Activated T-cell treated with anti-CD3 and anti-CD28 coated beads, Interleukin-2, amount 50 U/mL, for 24 hours (primary cell): ENCODE measurements around the gene CNTN4.

Experiments
- DNase-seq: peaks from one replicate; pipeline ENCODE4 v3.0.0-alpha.2; 2020
- H3K27ac Mint-ChIP-seq: 2 replicates; pipeline ENCODE4 v1.8.0; 2020; ENCODE audit warnings: mild to moderate bottlenecking, mixed read lengths
- H3K27me3 Mint-ChIP-seq: 2 replicates; pipeline ENCODE4 v1.8.0; 2020; ENCODE audit warnings: mixed read lengths
- H3K36me3 Mint-ChIP-seq: 2 replicates; pipeline ENCODE4 v1.8.0; 2020; ENCODE audit warnings: low read depth, mixed read lengths
- H3K4me1 Mint-ChIP-seq: 2 replicates; pipeline ENCODE4 v1.8.0; 2020; ENCODE audit warnings: low read depth, mixed read lengths
- H3K4me3 Mint-ChIP-seq: 2 replicates; pipeline ENCODE4 v1.8.0; 2020; ENCODE audit warnings: mild to moderate bottlenecking, moderate library complexity, mixed read lengths
- H3K9me3 Mint-ChIP-seq: 2 replicates; pipeline ENCODE4 v1.8.0; 2020; ENCODE audit warnings: mixed read lengths

CNTN4 gene

DNA sequence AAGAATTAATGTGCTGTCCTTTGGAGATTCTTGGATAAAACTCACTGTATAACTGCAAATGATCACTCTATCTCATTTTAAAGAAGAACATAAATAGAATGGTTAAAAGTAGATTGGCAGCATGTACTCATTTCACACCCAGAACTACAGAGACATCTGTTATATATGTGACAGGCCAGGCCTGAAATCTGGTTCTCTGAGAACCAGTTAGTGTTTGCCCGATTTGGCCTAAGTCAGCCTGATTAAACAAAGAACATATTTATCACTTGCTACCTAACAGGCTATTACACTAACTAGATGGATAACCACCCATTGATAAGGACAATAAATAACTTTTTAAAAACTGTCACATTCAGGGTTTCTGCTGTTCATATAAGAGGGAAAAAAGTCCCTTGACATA lies 460.1 kb downstream of the CNTN4 start:
- Mint-ChIP-seq H3K4me1 (no peaks in the 10 kb centered on the region), H3K4me3 (no peak overlapping the region), H3K27ac (no peak overlapping the region), H3K9me3 (no peaks in the 10 kb centered on the region), H3K36me3 (no peaks in the 10 kb centered on the region), H3K27me3 (no peaks in the 10 kb centered on the region)
- no peak for DNase-seq

DNA sequence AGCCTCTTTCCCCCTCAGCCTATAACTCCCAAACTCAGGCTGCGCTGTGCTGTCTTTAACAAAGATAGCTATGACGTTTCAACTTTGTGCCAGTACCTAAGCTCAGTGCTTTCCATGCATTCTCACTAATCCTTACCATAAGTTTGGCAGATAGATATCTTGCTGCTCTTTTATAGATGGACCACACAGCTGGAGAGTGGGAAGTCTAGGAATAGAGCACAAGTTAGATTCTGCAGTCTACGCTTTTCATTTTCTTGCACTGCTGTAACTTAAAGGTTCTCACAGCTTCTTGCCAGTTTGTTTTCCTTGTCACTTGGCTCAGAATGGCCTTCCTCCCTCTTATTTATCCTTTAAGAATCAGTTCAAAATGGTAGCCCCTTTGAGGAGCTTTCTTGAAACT lies 468.8 kb downstream of the CNTN4 start:
- no peaks in the 10 kb centered on the region for H3K36me3 Mint-ChIP-seq
- no peak for DNase-seq
- H3K27ac Mint-ChIP-seq = no peak overlapping the region
- H3K9me3 Mint-ChIP-seq = no peaks in the 10 kb centered on the region
- no peak overlapping the region for H3K4me3 Mint-ChIP-seq
- no peaks in the 10 kb centered on the region for H3K4me1 Mint-ChIP-seq
- H3K27me3 Mint-ChIP-seq = no peaks in the 10 kb centered on the region

DNA sequence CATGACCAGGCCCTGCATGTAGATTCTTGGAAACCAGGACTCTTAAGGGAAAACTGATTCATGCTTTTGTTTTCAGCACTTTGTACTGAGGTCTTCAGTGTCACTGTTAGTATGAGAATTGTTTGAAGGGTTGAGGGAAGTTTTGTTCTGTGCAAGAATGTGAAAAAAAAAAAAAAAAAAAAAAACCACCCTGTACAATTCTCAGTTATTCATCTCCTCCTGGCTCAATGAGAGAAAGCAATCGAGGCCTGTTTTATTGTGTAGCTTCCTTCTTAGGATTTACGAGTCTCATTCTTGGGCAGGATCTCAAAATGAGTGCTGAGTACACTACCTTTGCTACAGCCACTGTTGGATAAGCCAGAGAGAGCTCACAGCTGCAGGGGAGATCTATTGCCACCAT lies 469.5 kb downstream of the CNTN4 start:
- Mint-ChIP-seq H3K4me3 (no peak overlapping the region), H3K27me3 (no peaks in the 10 kb centered on the region)

DNA sequence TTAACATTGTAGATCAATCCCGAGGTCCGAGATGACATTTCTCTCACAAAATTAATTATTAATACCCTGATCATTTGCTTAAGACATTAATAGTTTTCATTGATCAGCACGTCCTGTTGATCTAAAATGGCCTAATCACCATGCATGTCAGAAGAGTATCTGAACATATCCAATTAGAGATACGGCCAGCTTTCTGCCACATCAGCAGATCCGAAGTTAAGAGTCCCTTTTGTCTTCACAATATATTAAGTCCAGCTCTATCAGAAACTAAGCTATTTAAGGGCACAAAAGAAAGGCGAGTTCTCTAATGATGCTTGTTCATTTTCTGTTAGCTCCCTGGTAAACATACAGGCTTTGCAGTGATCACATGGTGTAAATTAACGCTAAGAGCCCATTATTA lies 470.3 kb downstream of the CNTN4 start:
- DNase-seq = no peak
- Mint-ChIP-seq H3K27ac (no peak overlapping the region), H3K36me3 (no peaks in the 10 kb centered on the region), H3K9me3 (no peaks in the 10 kb centered on the region), H3K4me1 (no peaks in the 10 kb centered on the region), H3K27me3 (no peaks in the 10 kb centered on the region), H3K4me3 (no peak overlapping the region)

More for the DNA sequence above, 469.5 kb downstream of the CNTN4 start:
- H3K27ac Mint-ChIP-seq = no peak overlapping the region
- H3K36me3 Mint-ChIP-seq = no peaks in the 10 kb centered on the region
- no peaks in the 10 kb centered on the region for H3K4me1 Mint-ChIP-seq
- no peak for DNase-seq
- no peaks in the 10 kb centered on the region for H3K9me3 Mint-ChIP-seq

DNA sequence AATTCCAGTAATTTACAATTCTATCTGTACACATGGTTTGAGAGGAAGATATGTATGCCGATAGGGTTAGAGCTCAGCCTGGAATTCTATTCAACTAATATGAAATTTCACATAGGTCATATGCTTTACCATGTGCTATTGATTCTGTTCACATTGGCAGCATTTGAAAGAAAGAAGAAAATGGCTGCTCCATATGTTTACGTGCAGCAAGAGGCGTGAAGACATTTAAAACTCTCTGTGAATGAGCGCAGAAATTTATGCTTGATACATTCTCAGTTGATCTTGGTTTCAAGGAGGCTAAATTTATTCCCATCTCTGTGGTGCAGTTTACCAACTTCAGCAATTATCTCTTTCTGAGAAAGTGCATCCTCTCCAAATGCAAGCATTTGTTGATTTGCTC lies 478.9 kb downstream of the CNTN4 start:
- no peak overlapping the region for H3K4me3 Mint-ChIP-seq
- no peak overlapping the region for H3K27ac Mint-ChIP-seq
- no peaks in the 10 kb centered on the region for H3K27me3 Mint-ChIP-seq
- DNase-seq = no peak
- no peaks in the 10 kb centered on the region for H3K36me3 Mint-ChIP-seq
- no peaks in the 10 kb centered on the region for H3K4me1 Mint-ChIP-seq
- H3K9me3 Mint-ChIP-seq = no peaks in the 10 kb centered on the region

DNA sequence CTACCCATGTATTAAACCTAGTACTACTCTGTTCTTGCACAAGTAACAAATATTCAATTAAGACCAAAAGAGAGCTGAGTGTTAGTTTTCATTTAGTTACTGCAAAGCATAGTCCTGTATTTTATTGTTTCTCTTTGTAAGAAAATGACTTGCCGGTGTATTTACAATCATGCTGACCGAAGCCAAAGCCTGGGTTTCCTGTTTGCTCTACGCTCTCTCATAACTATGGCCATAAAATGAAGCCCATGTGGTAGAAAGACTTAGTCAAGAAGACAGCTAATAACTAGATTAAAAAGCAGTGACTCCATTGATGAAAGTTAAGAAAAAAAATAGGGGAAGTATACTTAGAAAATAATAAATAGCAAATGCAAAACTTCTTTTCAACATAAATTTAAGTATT lies 479.9 kb downstream of the CNTN4 start:
- no peak for DNase-seq
- Mint-ChIP-seq H3K9me3 (no peaks in the 10 kb centered on the region), H3K27me3 (no peaks in the 10 kb centered on the region), H3K27ac (no peak overlapping the region), H3K4me3 (no peak overlapping the region), H3K36me3 (no peaks in the 10 kb centered on the region), H3K4me1 (no peaks in the 10 kb centered on the region)

DNA sequence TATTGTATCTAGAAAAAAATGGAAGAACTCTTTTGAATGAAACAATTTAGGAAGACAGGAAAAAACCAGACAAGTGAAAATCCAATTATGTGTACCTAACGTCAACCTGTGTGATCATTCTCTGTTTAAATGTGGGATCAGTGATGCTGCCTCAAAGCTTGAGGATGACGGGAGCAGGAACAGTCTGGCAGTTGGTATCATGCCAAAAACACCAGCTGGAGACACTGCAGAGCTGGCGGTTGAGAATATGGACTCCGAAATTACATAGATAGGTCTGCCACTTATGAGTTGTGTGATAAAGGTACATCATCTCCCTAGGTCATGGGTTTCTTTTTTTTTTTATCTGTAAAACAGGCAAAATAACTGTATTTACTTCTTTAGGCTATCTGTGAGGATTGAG lies 480.5 kb downstream of the CNTN4 start:
- no peak for DNase-seq
- Mint-ChIP-seq H3K9me3 (no peaks in the 10 kb centered on the region), H3K4me3 (no peak overlapping the region), H3K4me1 (no peaks in the 10 kb centered on the region), H3K27me3 (no peaks in the 10 kb centered on the region), H3K36me3 (no peaks in the 10 kb centered on the region), H3K27ac (no peak overlapping the region)

DNA sequence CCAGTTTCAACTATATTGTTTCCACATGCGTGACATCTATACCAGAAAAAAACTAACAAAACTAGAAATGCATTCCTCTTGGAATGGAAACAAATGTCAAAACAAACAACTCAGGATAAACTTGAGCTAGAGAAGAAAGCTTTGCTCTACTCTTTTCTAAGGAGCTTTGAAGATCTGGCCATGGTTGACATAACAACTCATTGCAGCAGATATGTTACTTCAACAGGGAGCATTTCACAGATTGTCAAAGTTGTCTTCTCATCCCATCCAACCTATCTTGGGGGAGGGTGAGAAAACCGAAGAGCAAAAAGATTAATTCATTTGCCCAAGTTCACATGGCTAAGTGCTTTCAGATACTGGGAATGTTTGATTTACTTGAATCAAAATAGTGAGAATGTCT lies 484.4 kb downstream of the CNTN4 start:
- H3K4me3 Mint-ChIP-seq = no peak overlapping the region
- no peaks in the 10 kb centered on the region for H3K27me3 Mint-ChIP-seq
- DNase-seq = no peak
- no peak overlapping the region for H3K27ac Mint-ChIP-seq
- H3K4me1 Mint-ChIP-seq = no peaks in the 10 kb centered on the region
- no peaks in the 10 kb centered on the region for H3K36me3 Mint-ChIP-seq
- H3K9me3 Mint-ChIP-seq = peaks cover 4% of the 10 kb centered on the region

DNA sequence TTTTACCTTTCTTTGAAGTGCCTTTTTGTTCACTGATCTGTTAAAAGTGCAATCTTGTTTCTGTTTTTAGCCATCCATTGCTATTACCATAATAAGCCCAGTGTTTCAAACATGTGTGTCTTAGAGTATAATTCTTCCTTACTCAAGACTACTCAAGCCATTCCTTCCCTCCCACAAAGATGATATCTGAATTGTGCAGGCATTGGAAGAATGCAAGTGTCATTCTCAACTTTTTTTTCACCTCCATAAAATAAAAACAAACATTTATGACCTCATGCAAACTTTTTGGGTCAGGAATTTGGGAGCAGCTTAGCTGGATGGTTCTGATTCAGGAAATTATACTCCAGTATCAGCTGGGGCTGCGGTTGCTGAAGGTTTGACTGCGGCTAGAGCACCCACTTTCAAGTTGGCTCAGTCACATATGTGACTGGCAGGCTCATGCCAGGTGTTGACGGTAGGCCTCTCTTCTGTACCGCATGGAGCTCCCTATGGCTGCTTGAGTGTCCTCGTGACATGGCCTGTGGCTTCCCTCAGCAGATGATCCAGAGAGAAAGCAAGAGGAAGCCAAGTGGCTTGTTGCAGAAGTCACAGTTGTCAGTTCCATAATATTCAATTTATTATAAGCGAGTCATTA lies 490.8 kb downstream of the CNTN4 start:
- H3K27me3 Mint-ChIP-seq = no peaks in the 10 kb centered on the region
- no peaks in the 10 kb centered on the region for H3K36me3 Mint-ChIP-seq
- DNase-seq = no peak
- H3K9me3 Mint-ChIP-seq = peaks cover 4% of the 10 kb centered on the region
- no peak overlapping the region for H3K4me3 Mint-ChIP-seq
- no peak overlapping the region for H3K27ac Mint-ChIP-seq
- H3K4me1 Mint-ChIP-seq = no peaks in the 10 kb centered on the region

DNA sequence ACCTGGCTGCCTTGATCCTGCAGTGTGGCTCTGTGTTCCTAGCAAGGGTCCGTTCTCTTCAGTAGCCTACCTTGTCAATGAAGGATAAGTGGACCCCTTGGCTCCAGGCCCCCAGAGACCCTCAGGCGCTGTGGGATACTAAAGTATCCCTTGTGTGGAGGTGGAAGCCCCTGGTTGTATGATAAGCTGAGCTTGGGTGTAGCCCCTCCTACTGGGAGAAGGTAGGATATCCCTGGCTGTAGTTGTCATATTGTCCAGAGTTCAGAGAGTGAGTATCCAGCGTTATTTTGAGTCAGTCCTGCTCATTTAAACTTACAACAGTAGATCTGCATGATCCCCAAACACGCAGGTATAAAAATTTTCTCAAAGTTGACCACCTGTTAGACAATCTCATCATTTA lies 496.8 kb downstream of the CNTN4 start:
- H3K9me3 Mint-ChIP-seq = no peaks in the 10 kb centered on the region

DNA sequence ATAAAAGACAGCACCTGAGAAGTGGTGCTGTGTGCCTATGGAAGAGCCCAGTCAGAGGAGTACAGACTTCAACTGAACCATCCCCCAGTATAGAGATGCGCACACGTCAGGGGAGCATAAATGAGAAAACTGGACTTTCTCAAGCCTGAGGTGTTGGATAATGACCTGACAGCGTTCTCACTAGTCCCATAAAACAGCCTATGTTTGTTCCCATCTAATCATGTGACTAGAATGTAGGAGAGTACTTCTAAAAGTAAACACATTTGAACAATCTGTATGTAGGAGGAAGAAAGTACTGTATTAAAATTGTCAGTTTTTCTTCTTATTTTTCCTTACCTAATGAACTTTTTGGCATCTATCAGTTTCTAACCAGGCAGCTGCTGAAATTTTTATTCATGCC lies 498.9 kb downstream of the CNTN4 start:
- Mint-ChIP-seq H3K36me3 (no peaks in the 10 kb centered on the region), H3K27ac (no peak overlapping the region), H3K4me1 (no peaks in the 10 kb centered on the region), H3K9me3 (no peaks in the 10 kb centered on the region), H3K4me3 (no peak overlapping the region), H3K27me3 (no peaks in the 10 kb centered on the region)
- DNase-seq = no peak

More for the DNA sequence above, 496.8 kb downstream of the CNTN4 start:
- DNase-seq = no peak
- Mint-ChIP-seq H3K36me3 (no peaks in the 10 kb centered on the region), H3K4me3 (no peak overlapping the region), H3K27me3 (no peaks in the 10 kb centered on the region), H3K27ac (no peak overlapping the region), H3K4me1 (no peaks in the 10 kb centered on the region)

DNA sequence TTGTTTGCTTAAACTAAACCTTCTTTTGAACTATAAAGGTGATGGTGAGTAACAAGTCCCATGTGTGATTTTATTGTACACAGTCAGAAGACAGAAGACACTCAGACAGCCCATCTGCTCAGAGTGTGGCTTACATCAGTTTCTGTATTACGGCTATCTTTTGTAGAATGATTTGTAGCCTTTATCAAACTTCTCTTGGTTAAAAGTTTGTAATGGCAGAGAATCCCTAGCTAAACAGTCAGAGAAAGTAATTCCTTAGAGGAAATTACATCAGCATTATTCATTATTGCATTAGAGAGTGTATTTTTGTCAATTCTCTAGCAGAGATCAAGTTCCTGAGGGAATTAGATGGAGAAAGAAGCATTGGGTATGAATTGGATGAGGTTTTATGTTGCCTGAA lies 500.8 kb downstream of the CNTN4 start:
- H3K27ac Mint-ChIP-seq = no peak overlapping the region
- DNase-seq = no peak
- no peaks in the 10 kb centered on the region for H3K9me3 Mint-ChIP-seq
- no peak overlapping the region for H3K4me3 Mint-ChIP-seq
- H3K4me1 Mint-ChIP-seq = no peaks in the 10 kb centered on the region
- no peaks in the 10 kb centered on the region for H3K27me3 Mint-ChIP-seq
- H3K36me3 Mint-ChIP-seq = no peaks in the 10 kb centered on the region

DNA sequence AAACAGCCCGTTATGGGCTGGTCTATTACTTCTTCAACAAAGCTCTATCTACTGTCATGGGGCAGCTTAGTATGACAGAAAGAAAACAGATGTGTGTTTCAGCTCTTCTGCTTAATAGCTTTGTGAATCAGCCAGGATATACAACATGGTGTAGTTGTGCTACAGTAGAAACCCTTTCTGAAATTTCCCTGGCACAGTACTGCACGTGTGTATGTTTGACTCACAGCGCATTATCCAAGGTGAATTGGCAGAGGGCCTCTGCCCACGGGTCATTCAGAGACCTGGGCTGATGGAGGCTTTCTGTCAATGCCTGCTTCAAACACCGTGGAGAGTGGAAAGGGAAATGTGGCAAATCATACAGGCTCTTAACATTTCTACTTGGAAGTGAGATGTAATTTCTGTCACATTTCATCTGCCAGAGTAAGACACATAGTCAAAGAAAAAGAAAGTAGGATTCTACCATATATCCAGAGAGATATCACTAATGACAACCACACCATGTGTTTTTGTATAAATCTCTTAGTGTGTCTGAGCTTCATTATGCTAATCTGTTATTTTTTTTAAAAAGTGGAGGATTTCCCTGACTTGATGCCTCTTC lies 505.1 kb downstream of the CNTN4 start:
- Mint-ChIP-seq H3K27me3 (peaks cover 3% of the 10 kb centered on the region), H3K36me3 (no peaks in the 10 kb centered on the region), H3K27ac (no peak overlapping the region), H3K4me3 (no peak overlapping the region), H3K4me1 (no peaks in the 10 kb centered on the region), H3K9me3 (no peaks in the 10 kb centered on the region)
- DNase-seq = no peak

DNA sequence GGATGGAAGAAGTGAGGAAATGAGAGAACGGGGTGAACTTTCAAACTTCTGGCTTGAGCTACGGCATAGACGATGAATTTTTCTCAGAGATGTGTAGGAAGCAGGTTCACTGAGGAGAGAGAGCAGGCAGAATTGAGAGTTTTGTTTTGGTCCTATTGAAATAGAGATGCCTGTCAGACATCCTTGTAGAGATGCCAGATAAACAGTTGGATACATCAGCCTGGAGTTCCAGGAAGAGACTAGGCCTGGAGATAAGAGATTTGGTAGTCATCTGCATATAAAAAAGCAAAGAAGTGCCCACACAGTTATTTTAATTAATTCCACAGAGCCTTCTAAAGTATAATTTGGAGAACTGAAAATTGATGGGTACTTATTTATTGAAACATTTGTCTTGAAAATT lies 515.9 kb downstream of the CNTN4 start:
- Mint-ChIP-seq H3K4me1 (no peaks in the 10 kb centered on the region), H3K9me3 (peaks cover 6% of the 10 kb centered on the region), H3K27me3 (no peaks in the 10 kb centered on the region), H3K36me3 (no peaks in the 10 kb centered on the region), H3K4me3 (no peak overlapping the region), H3K27ac (no peak overlapping the region)
- no peak for DNase-seq

DNA sequence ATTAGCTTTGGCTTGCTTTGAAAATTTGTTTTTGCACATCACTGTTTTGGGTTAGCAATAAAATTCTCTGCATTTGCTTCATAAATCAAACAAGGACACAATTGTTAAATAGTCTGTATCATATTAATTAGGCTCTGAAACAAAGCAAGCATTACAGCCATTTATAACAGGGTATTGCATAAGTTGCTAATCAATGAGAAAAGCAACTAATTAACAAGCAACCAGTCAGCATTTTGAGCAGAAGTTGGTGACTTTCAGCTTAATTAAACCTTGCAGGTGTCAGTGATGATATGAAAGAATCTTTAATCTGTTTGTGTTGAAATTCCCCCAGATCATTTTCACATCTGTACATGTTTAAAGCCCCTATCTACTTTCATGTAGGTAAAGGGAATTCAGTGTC lies 516.4 kb downstream of the CNTN4 start:
- no peak overlapping the region for H3K27ac Mint-ChIP-seq
- no peaks in the 10 kb centered on the region for H3K27me3 Mint-ChIP-seq
- H3K36me3 Mint-ChIP-seq = no peaks in the 10 kb centered on the region
- H3K4me1 Mint-ChIP-seq = no peaks in the 10 kb centered on the region
- DNase-seq = no peak
- H3K4me3 Mint-ChIP-seq = no peak overlapping the region
- H3K9me3 Mint-ChIP-seq = peaks cover 6% of the 10 kb centered on the region

DNA sequence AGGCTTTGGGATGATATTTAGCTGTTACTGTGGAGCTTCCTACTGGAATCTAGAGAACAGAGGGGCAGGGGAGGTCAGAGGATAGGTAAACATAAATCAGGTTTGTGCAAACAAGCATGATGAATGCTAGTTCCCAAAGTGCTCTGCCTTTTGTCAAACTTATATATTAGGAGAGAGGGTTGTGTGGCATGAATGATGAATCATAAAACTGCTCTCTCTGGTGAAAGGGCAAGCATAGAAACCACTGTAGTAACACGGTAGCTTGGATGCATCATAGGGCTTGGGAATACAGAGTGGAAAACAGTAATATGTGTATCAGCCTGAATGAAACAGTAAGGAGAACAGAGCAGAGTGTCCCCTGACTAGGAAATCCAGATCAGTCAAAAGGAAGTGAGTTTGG lies 524.8 kb downstream of the CNTN4 start:
- no peak for DNase-seq
- Mint-ChIP-seq H3K4me1 (no peaks in the 10 kb centered on the region), H3K4me3 (no peak overlapping the region), H3K27me3 (peaks cover 4% of the 10 kb centered on the region), H3K9me3 (no peaks in the 10 kb centered on the region), H3K27ac (no peak overlapping the region), H3K36me3 (no peaks in the 10 kb centered on the region)
